Measurements from ENCODE around the gene TEKT1.

DNA sequence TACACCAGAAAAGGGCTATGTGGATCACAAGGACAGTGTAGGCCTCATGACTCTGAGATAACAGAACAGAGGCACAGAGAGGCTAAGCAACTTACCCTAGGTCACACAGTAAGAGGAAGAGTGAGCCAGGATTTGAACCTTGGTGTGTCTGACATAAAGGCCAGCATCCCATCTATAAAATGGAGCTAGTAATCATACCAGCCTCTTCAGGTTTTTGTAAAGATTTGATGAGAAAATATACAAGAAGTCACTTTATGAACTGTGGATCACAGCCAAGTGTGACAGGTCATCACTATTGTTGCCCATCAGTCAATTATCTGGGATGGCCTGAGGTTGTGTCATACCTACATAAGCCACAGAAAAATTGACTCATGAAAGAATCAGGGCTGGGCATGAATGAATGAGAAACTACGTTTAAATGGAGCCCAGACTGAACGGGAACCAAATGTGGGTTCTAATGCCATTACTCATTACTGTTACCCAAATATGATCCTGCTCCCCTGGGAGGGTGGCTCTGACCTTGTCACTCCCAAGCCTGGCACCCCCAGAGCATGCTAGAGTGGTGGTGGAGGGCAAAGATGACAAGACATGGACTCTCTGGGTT lies 34.5 kb downstream of the TEKT1 start:
- TF ChIP-seq, protein P1, sequence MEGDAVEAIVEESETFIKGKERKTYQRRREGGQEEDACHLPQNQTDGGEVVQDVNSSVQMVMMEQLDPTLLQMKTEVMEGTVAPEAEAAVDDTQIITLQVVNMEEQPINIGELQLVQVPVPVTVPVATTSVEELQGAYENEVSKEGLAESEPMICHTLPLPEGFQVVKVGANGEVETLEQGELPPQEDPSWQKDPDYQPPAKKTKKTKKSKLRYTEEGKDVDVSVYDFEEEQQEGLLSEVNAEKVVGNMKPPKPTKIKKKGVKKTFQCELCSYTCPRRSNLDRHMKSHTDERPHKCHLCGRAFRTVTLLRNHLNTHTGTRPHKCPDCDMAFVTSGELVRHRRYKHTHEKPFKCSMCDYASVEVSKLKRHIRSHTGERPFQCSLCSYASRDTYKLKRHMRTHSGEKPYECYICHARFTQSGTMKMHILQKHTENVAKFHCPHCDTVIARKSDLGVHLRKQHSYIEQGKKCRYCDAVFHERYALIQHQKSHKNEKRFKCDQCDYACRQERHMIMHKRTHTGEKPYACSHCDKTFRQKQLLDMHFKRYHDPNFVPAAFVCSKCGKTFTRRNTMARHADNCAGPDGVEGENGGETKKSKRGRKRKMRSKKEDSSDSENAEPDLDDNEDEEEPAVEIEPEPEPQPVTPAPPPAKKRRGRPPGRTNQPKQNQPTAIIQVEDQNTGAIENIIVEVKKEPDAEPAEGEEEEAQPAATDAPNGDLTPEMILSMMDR (IDR thresholded peaks at IDR 0.05), result no peak
- no peak for TF ChIP-seq RAD21 (conservative IDR thresholded peaks at IDR 0.05 in 1 of 2, IDR thresholded peaks at IDR 0.05 in 1 of 2)

Data from A549 (cell line).